Loucy (cell line): ENCODE data around the gene GPX8.

Experiments used
- EZH2phosphoT487 ChIP-seq: fragments of 200-600 bp; IDR thresholded peaks from 2 replicates; pipeline ENCODE4 v1.6.1; 2018; ENCODE audit warnings: antibody characterized with exemption, mild to moderate bottlenecking, moderate library complexity, borderline replicate concordance
- TF ChIP-seq, protein P1 (sequence below): fragments of 200-600 bp; sonication (generic); conservative IDR thresholded peaks from 2 replicates; pipeline ENCODE4 v1.5.1; 2014; ENCODE audit warnings: mild to moderate bottlenecking, antibody characterized with exemption, low read length

DNA sequence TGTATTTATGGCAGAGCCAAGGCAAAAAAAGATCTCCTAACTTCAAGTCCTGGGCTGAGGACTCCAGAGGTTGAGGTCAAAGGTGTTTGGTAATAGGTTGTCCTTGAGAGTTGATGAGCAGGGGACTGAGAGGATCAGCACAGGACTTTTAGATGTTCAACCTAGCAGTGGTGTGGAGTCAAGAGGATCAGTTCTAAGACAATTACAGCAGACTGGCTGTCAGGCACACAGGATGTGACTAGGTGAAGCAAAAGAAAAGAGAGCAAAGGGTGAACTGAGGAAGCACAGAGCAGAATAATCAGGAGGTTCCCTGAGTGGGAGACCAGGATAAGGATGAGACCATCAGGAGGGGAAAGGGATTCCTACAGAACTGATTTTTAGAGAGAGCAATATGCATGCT, 46.6 kb upstream of the GPX8 start:
- TF ChIP-seq, protein P1, sequence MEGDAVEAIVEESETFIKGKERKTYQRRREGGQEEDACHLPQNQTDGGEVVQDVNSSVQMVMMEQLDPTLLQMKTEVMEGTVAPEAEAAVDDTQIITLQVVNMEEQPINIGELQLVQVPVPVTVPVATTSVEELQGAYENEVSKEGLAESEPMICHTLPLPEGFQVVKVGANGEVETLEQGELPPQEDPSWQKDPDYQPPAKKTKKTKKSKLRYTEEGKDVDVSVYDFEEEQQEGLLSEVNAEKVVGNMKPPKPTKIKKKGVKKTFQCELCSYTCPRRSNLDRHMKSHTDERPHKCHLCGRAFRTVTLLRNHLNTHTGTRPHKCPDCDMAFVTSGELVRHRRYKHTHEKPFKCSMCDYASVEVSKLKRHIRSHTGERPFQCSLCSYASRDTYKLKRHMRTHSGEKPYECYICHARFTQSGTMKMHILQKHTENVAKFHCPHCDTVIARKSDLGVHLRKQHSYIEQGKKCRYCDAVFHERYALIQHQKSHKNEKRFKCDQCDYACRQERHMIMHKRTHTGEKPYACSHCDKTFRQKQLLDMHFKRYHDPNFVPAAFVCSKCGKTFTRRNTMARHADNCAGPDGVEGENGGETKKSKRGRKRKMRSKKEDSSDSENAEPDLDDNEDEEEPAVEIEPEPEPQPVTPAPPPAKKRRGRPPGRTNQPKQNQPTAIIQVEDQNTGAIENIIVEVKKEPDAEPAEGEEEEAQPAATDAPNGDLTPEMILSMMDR: no peak
- TF ChIP-seq EZH2phosphoT487: no peak
